Neural cell (in vitro differentiated cells): ENCODE results near the gene AARS2. TPM values are rescaled to one million over a fixed set of nuclear protein-coding genes. Genes with fewer than 3 reads are reported as not detected.

Source experiments
- H2AFZ ChIP-seq: fragments of 200-600, 300-800 bp; sonication (generic), shearing (Covaris generic); 2 replicates; pipeline ENCODE4 v1.6.0; 2014; ENCODE audit warnings: low read depth, mild to moderate bottlenecking, antibody characterized with exemption, low read length, moderate library complexity
- H3F3A ChIP-seq: fragments of 200-600 bp; shearing (Covaris generic); 2 replicates; pipeline ENCODE4 v1.6.1; 2016; ENCODE audit warnings: mild to moderate bottlenecking, moderate library complexity, mixed read lengths, antibody characterized with exemption, low read length; ENCODE audit not compliant: insufficient read depth, poor library complexity, severe bottlenecking
- H3K27ac ChIP-seq: fragments of 200-600, 300-800 bp; sonication (generic), shearing (Covaris generic); 2 replicates; pipeline ENCODE4 v1.5.1; 2014; ENCODE audit warnings: mild to moderate bottlenecking, low read length, moderate library complexity
- H3K27me3 ChIP-seq: fragments of 300-800, 200-600 bp; sonication (generic), shearing (Covaris generic); 2 replicates; pipeline ENCODE4 v1.6.0; 2014; ENCODE audit warnings: mild to moderate bottlenecking, low read depth, low read length, moderate library complexity; ENCODE audit not compliant: insufficient read depth
- H3K36me3 ChIP-seq: fragments of 300-800, 200-600 bp; sonication (generic), shearing (Covaris generic); 2 replicates; pipeline ENCODE4 v1.5.1; 2014; ENCODE audit warnings: mild to moderate bottlenecking, antibody characterized with exemption, low read length, moderate library complexity; ENCODE audit not compliant: insufficient read depth
- H3K4me2 ChIP-seq: fragments of 300-800, 200-600 bp; sonication (generic), shearing (Covaris generic); 2 replicates; pipeline ENCODE4 v1.6.0; 2014; ENCODE audit warnings: mild to moderate bottlenecking, low read length
- H3K4me3 ChIP-seq: fragments of 300-800, 200-600 bp; sonication (generic), shearing (Covaris generic); 2 replicates; pipeline ENCODE4 v1.5.1; 2014; ENCODE audit warnings: mild to moderate bottlenecking, low read length, moderate library complexity
- H3K79me2 ChIP-seq: fragments of 200-600 bp; shearing (Covaris generic); replicated peaks from 2 replicates; pipeline ENCODE4 v1.6.0; 2014; ENCODE audit warnings: mild to moderate bottlenecking, low read length, moderate library complexity; ENCODE audit not compliant: insufficient read depth
- H3K9ac ChIP-seq: fragments of 300-800, 200-600 bp; sonication (generic), shearing (Covaris generic); 2 replicates; pipeline ENCODE4 v1.6.1; 2016; ENCODE audit warnings: mild to moderate bottlenecking, low read length, mixed read lengths
- H3K9me2 ChIP-seq: fragments of 200-600 bp; shearing (Covaris generic); 2 replicates; pipeline ENCODE4 v1.6.1; 2016; ENCODE audit warnings: mild to moderate bottlenecking, low read length, mixed read lengths; ENCODE audit not compliant: insufficient read depth
- H3K9me3 ChIP-seq: fragments of 200-600, 300-800 bp; sonication (generic), shearing (Covaris generic); 2 replicates; pipeline ENCODE4 v1.6.1; 2016; ENCODE audit warnings: mild to moderate bottlenecking, mixed run types, low read length, moderate library complexity, mixed read lengths
- H4K20me1 ChIP-seq: fragments of 200-600 bp; shearing (Covaris generic); 2 replicates; pipeline ENCODE4 v1.6.1; 2016; ENCODE audit warnings: mild to moderate bottlenecking, mixed run types; ENCODE audit not compliant: insufficient read depth
- EP300 ChIP-seq: fragments of 450-650 bp; conservative IDR thresholded peaks from 2 replicates; pipeline ENCODE4 v1.6.1; 2014; ENCODE audit warnings: antibody characterized with exemption, mild to moderate bottlenecking, moderate library complexity; ENCODE audit not compliant: poor library complexity, severe bottlenecking
- EZH2 ChIP-seq: fragments of 200-600, 300-800 bp; shearing (Covaris generic), sonication (generic); IDR thresholded peaks from 2 replicates; pipeline ENCODE4 v1.6.1; 2014; ENCODE audit warnings: antibody characterized with exemption, low read length, borderline replicate concordance, mild to moderate bottlenecking; ENCODE audit not compliant: insufficient read depth, poor library complexity, severe bottlenecking
- MXI1 ChIP-seq: fragments of 450-650 bp; conservative IDR thresholded peaks from 2 replicates; pipeline ENCODE4 v1.6.1; 2014; ENCODE audit warnings: antibody characterized with exemption, mild to moderate bottlenecking; ENCODE audit not compliant: poor library complexity, severe bottlenecking
- POLR2AphosphoS5 ChIP-seq: IDR thresholded peaks from 2 replicates; pipeline ENCODE4 v1.6.1; 2012
- RAD21 ChIP-seq: fragments of 450-650 bp; conservative IDR thresholded peaks from 2 replicates; pipeline ENCODE4 v1.6.1; 2014; ENCODE audit warnings: antibody characterized with exemption, mild to moderate bottlenecking, moderate library complexity
- SMC3 ChIP-seq: fragments of 450-650 bp; conservative IDR thresholded peaks from 2 replicates; pipeline ENCODE4 v1.6.1; 2014; ENCODE audit warnings: antibody characterized with exemption, mild to moderate bottlenecking, moderate library complexity; ENCODE audit not compliant: poor library complexity
- TAF1 ChIP-seq: IDR thresholded peaks from 2 replicates; pipeline ENCODE4 v1.6.1; 2012; ENCODE audit warnings: low read depth
- polyA plus RNA-seq: library from polyadenylated mRNA; depleted of rRNA; stranded (reverse); fragments of >200 nt; gene quantifications from 2 replicates; pipeline ENCODE4 v1.2.3, GENCODE V29; 2014
- TF ChIP-seq, protein P1 (sequence below): fragments of 450-650 bp; IDR thresholded peaks from 2 replicates; pipeline ENCODE4 v1.5.1; 2014; ENCODE audit warnings: antibody characterized with exemption, mild to moderate bottlenecking, moderate library complexity; ENCODE audit not compliant: poor library complexity, severe bottlenecking
- TF ChIP-seq, protein P2 (sequence below): IDR thresholded peaks from 2 replicates; pipeline ENCODE4 v1.6.1; 2012; ENCODE audit warnings: borderline replicate concordance

Gene AARS2
- polyA plus RNA-seq, 1 donor from 2014 or later, result 12.6 TPM

DNA sequence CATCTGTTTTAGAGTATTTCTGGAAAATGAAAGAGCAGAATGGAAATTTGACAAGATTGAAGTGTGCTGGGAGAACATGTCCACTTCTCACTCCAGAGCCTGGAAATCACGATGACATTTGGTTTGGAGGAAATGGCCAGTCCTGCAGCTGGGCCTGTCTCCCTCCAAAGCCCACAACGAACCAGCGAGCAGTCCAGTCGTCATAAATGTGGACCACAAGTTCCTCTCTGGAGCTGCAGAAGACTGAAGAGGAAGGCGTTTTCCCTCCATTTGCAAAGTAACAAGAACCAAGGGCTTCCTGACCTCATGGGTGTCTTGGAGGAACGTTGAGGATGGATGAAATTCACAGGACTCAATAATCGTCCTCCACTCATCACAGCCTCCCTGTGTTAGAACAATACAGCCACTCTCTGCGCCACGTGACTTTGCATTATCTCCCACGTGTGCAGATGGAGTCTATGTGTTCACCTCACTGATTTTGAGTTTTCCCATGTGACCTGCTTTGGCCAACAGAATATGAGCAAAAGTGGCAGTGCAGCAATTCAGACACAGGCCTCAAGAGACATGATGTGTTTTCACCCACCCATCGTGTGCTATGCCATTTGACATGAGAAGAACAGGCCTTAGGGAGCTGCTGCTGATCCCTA, 20.2 kb upstream of the AARS2 start:
- Histone ChIP-seq H3K9ac (peak overlapping the region; percentile 38), H3K4me2 (peak overlapping the region; percentile 46), H3K9me2 (no peaks in the 10 kb centered on the region), H4K20me1 (no peaks in the 10 kb centered on the region), H3K4me3 (peak overlapping the region; percentile 45), H3K79me2 (no peaks in the 10 kb centered on the region), H3K9me3 (no peaks in the 10 kb centered on the region), H3K27ac (peak overlapping the region; percentile 59), H2AFZ (no peak overlapping the region), H3K27me3 (no peaks in the 10 kb centered on the region), H3F3A (no peaks in the 10 kb centered on the region), H3K36me3 (no peaks in the 10 kb centered on the region)
- TF ChIP-seq EP300 (no peak), EZH2 (no peak), MXI1 (no peak), RAD21 (no peak), TAF1 (no peak), POLR2AphosphoS5 (no peak), SMC3 (no peak)
- TF ChIP-seq, protein P1, sequence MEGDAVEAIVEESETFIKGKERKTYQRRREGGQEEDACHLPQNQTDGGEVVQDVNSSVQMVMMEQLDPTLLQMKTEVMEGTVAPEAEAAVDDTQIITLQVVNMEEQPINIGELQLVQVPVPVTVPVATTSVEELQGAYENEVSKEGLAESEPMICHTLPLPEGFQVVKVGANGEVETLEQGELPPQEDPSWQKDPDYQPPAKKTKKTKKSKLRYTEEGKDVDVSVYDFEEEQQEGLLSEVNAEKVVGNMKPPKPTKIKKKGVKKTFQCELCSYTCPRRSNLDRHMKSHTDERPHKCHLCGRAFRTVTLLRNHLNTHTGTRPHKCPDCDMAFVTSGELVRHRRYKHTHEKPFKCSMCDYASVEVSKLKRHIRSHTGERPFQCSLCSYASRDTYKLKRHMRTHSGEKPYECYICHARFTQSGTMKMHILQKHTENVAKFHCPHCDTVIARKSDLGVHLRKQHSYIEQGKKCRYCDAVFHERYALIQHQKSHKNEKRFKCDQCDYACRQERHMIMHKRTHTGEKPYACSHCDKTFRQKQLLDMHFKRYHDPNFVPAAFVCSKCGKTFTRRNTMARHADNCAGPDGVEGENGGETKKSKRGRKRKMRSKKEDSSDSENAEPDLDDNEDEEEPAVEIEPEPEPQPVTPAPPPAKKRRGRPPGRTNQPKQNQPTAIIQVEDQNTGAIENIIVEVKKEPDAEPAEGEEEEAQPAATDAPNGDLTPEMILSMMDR, result no peak
- TF ChIP-seq, protein P2, sequence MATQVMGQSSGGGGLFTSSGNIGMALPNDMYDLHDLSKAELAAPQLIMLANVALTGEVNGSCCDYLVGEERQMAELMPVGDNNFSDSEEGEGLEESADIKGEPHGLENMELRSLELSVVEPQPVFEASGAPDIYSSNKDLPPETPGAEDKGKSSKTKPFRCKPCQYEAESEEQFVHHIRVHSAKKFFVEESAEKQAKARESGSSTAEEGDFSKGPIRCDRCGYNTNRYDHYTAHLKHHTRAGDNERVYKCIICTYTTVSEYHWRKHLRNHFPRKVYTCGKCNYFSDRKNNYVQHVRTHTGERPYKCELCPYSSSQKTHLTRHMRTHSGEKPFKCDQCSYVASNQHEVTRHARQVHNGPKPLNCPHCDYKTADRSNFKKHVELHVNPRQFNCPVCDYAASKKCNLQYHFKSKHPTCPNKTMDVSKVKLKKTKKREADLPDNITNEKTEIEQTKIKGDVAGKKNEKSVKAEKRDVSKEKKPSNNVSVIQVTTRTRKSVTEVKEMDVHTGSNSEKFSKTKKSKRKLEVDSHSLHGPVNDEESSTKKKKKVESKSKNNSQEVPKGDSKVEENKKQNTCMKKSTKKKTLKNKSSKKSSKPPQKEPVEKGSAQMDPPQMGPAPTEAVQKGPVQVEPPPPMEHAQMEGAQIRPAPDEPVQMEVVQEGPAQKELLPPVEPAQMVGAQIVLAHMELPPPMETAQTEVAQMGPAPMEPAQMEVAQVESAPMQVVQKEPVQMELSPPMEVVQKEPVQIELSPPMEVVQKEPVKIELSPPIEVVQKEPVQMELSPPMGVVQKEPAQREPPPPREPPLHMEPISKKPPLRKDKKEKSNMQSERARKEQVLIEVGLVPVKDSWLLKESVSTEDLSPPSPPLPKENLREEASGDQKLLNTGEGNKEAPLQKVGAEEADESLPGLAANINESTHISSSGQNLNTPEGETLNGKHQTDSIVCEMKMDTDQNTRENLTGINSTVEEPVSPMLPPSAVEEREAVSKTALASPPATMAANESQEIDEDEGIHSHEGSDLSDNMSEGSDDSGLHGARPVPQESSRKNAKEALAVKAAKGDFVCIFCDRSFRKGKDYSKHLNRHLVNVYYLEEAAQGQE, result no peak

DNA sequence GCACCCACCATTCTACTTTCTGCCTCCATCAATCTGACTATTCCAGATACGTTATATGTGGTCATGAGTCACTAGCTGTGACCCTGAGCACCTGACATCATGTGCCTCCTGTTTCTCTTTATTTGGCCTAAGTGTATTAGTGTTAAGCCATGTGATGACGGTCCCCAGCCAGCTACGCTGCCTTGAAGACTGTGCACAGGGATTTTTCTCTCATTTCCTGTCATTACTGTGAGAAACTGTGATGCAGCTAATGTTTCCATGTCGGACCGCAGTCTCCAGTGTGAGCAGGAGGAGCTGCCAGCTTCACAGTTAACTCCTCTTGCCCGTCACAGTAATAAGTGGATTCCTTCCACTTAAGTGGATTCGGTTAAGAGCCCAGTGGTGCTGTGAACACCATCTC, 19.4 kb upstream of the AARS2 start:
- H3K9me3 ChIP-seq, result no peaks in the 10 kb centered on the region
- H3K9ac ChIP-seq, result peak overlapping the region; percentile 38
- peak overlapping the region; percentile 45 for H3K4me3 ChIP-seq
- no peaks in the 10 kb centered on the region for H3K9me2 ChIP-seq
- no peaks in the 10 kb centered on the region for H3K27me3 ChIP-seq
- H3K4me2 ChIP-seq, result peak overlapping the region; percentile 46
- no peak for TF ChIP-seq TAF1
- TF ChIP-seq, protein P1, result no peak
- TF ChIP-seq EZH2, result no peak
- TF ChIP-seq MXI1, result no peak
- TF ChIP-seq SMC3, result peak; percentile 23
- peak; percentile 67 for TF ChIP-seq POLR2AphosphoS5
- TF ChIP-seq RAD21, result no peak
- TF ChIP-seq EP300, result peak; percentile 57
- TF ChIP-seq, protein P2, result no peak
- H3K36me3 ChIP-seq, result no peaks in the 10 kb centered on the region
- H4K20me1 ChIP-seq, result no peaks in the 10 kb centered on the region
- no peaks in the 10 kb centered on the region for H3K79me2 ChIP-seq
- no peaks in the 10 kb centered on the region for H3F3A ChIP-seq
- H2AFZ ChIP-seq, result no peak overlapping the region
- peak overlapping the region; percentile 59 for H3K27ac ChIP-seq
